Heart left ventricle (tissue), 13 donors: ENCODE data around the gene ABHD14A.

ENCODE experiments used
- POLR2A ChIP-seq, 2 donors: fragments of 450-650 bp; IDR thresholded peaks; one replicate each; pipeline ENCODE4 v1.6.1; 2017; ENCODE audit warnings: antibody characterized with exemption in 2 of 2, mild to moderate bottlenecking in 2 of 2, moderate library complexity in 2 of 2
- TF ChIP-seq, protein P1 (sequence below), 12 donors: fragments of 200-600 bp; sonication (generic) in 4 of 12; IDR thresholded peaks; one replicate each; pipeline versions ENCODE4 v1.5.0 to v1.8.0; 2018 to 2022; ENCODE audit warnings: antibody characterized with exemption in 12 of 12, mild to moderate bottlenecking in 5 of 12
- donor health status: ischemic (EF 13 %, LVEDD 7.1; RV severe dilation, severe dysfunction).
- donor health status: DM: no; HTN: yes; CAD: no.
- donor health status: DM: no; HTN: no; CAD: no.
- donor health status: ischemic (EF 25% LVEDD 6.9; RV normal size, moderate dysfunction).
- donor health status: ischemic (EF 25% LVEDD 5.7; RV mildly dilated, moderate dysfunction).
- donor health status: ischemic (EF 35%, LVEDD 5.7; RV mildly dilated, moderate dysfunction).
- donor health status: nonischemic (EF 11% LVEDD 7.7; RV severe dilation, severe dysfunction).
- donor health status: DM: yes; HTN: yes; CAD: no.
- donor health status: PGD.
- donor health status: ischemic (EF 29% LVEDD 5.4; RV normal size, mild dysfunction).
- donor health status: nonischemic (EF 23%, LVEDD 6.1; RV moderate dilation, normal function).

DNA sequence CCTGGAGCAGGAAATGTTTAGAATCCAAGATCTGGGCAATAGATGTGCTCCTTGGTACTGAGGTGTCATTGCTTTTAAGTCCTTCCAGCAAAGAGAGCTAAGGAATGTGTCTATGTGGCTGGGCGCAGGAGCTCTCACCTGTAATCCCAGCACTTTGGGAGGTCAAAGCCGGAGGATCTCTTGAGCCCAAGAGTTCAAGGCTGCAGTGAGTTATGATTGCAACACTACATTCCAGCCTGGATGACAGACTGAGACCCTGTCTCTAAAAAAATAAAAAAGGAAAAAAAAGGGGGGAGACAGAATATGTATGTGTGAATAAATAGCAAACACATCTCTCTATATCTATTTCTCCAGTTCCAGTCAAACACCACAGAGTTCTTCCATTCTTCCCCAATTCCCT is 24.0 kb upstream of the ABHD14A start:
- TF ChIP-seq POLR2A (IDR thresholded peaks at IDR 0.05) = no peak
- TF ChIP-seq, protein P1, sequence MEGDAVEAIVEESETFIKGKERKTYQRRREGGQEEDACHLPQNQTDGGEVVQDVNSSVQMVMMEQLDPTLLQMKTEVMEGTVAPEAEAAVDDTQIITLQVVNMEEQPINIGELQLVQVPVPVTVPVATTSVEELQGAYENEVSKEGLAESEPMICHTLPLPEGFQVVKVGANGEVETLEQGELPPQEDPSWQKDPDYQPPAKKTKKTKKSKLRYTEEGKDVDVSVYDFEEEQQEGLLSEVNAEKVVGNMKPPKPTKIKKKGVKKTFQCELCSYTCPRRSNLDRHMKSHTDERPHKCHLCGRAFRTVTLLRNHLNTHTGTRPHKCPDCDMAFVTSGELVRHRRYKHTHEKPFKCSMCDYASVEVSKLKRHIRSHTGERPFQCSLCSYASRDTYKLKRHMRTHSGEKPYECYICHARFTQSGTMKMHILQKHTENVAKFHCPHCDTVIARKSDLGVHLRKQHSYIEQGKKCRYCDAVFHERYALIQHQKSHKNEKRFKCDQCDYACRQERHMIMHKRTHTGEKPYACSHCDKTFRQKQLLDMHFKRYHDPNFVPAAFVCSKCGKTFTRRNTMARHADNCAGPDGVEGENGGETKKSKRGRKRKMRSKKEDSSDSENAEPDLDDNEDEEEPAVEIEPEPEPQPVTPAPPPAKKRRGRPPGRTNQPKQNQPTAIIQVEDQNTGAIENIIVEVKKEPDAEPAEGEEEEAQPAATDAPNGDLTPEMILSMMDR (IDR thresholded peaks at IDR 0.05) = no peak
